ENCODE measurements around the gene BAHCC1.

The BAHCC1 gene

GRCh38 chr17:81368161-81369022 is 26.9 kb upstream of the BAHCC1 start:
- no peak for DNase-seq

- no peak for DNase-seq
These were observed 25.0 kb upstream of the BAHCC1 start for GRCh38 chr17:81370294-81370693.

- DNase-seq: no peak
These were observed 23.1 kb upstream of the BAHCC1 start for GRCh38 chr17:81371910-81372760.

- DNase-seq: no peak
These were observed 21.6 kb upstream of the BAHCC1 start for GRCh38 chr17:81373536-81374160.

- DNase-seq: no peak
These were observed 20.4 kb upstream of the BAHCC1 start for GRCh38 chr17:81374890-81375289.

- no peak for DNase-seq
These were observed 18.1 kb upstream of the BAHCC1 start for GRCh38 chr17:81376946-81377714.

GRCh38 chr17:81378941-81379511 is 16.2 kb upstream of the BAHCC1 start:
- DNase-seq: no peak

GRCh38 chr17:81379523-81379942 is 15.7 kb upstream of the BAHCC1 start:
- DNase-seq: no peak

GRCh38 chr17:81380131-81380530 is 15.1 kb upstream of the BAHCC1 start:
- no peak for DNase-seq

- no peak for DNase-seq
These were observed 14.4 kb upstream of the BAHCC1 start for GRCh38 chr17:81380666-81381518.

GRCh38 chr17:81381632-81382577 is 13.4 kb upstream of the BAHCC1 start:
- no peak for DNase-seq

- no peak for DNase-seq
These were observed 12.4 kb upstream of the BAHCC1 start for GRCh38 chr17:81382851-81383250.

- no peak for DNase-seq
These were observed 11.5 kb upstream of the BAHCC1 start for GRCh38 chr17:81383504-81384421.

GRCh38 chr17:81384929-81385319 is 10.3 kb upstream of the BAHCC1 start:
- no peak for DNase-seq

- no peak for DNase-seq
These were observed 9.7 kb upstream of the BAHCC1 start for GRCh38 chr17:81385320-81386111.

GRCh38 chr17:81386141-81386645 is 9.1 kb upstream of the BAHCC1 start:
- no peak for DNase-seq

GRCh38 chr17:81386646-81387099 is 8.6 kb upstream of the BAHCC1 start:
- DNase-seq: peak; percentile 39

Measured in NCI-H1105 treated with DMSO at 0.1 percent for 48 hours (cell line).